KMS-11 (cell line): ENCODE data around the gene ACTL7B.

Experiments used
- H2AFZ ChIP-seq: fragments of 200-600 bp; sonication (generic); 2 replicates; pipeline ENCODE4 v1.6.1; 2016; ENCODE audit warnings: antibody characterized with exemption, mixed run types, low read depth
- H3K27ac ChIP-seq: fragments of 200-600 bp; sonication (generic); 2 replicates; pipeline ENCODE4 v1.6.1; 2016; ENCODE audit warnings: mild to moderate bottlenecking, mixed run types
- H3K27me3 ChIP-seq: fragments of 200-600 bp; sonication (generic); 2 replicates; pipeline ENCODE4 v1.6.1; 2017; ENCODE audit warnings: mild to moderate bottlenecking, low read depth, mixed run types, moderate library complexity; ENCODE audit not compliant: insufficient read depth
- H3K36me3 ChIP-seq: fragments of 200-600 bp; sonication (generic); 2 replicates; pipeline ENCODE4 v1.6.1; 2017; ENCODE audit warnings: mild to moderate bottlenecking, mixed run types; ENCODE audit not compliant: insufficient read depth
- H3K4me1 ChIP-seq: fragments of 200-600 bp; sonication (generic); 2 replicates; pipeline ENCODE4 v1.6.1; 2016; ENCODE audit warnings: mild to moderate bottlenecking, low read depth, mixed run types; ENCODE audit not compliant: poor library complexity, severe bottlenecking
- H3K4me2 ChIP-seq: fragments of 200-600 bp; sonication (generic); 2 replicates; pipeline ENCODE4 v1.7.0; 2016; ENCODE audit warnings: mild to moderate bottlenecking, mixed run types
- H3K4me3 ChIP-seq: fragments of 200-600 bp; sonication (generic); IDR thresholded peaks from 2 replicates; pipeline ENCODE4 v1.6.1; 2017; ENCODE audit warnings: low read depth, low read length, mixed read lengths; ENCODE audit not compliant: insufficient read depth
- H3K79me2 ChIP-seq: fragments of 200-600 bp; sonication (generic); 2 replicates; pipeline ENCODE4 v1.6.1; 2016; ENCODE audit warnings: low read depth, mixed run types; ENCODE audit not compliant: insufficient read depth
- H3K9ac ChIP-seq: fragments of 200-600 bp; sonication (generic); 2 replicates; pipeline ENCODE4 v1.6.1; 2016; ENCODE audit warnings: mild to moderate bottlenecking, mixed run types
- H4K20me1 ChIP-seq: fragments of 200-600 bp; sonication (generic); 2 replicates; pipeline ENCODE4 v1.6.1; 2016; ENCODE audit warnings: mild to moderate bottlenecking, mixed run types; ENCODE audit not compliant: insufficient read depth
- CTCF ChIP-seq: fragments of 200-600 bp; sonication (generic); conservative IDR thresholded peaks from 2 replicates; pipeline ENCODE4 v1.6.1; 2017; ENCODE audit warnings: low read depth, mild to moderate bottlenecking, antibody characterized with exemption, low read length, moderate library complexity, mixed read lengths

The ACTL7B gene

GRCh38 chr9:108845947-108846346, 9.8 kb downstream of the ACTL7B start:
- H3K79me2 ChIP-seq: no peaks in the 10 kb centered on the region
- H4K20me1 ChIP-seq: no peaks in the 10 kb centered on the region
- no peak overlapping the region for H3K4me3 ChIP-seq
- H3K27me3 ChIP-seq: no peaks in the 10 kb centered on the region
- H3K4me1 ChIP-seq: no peaks in the 10 kb centered on the region
- no peak for TF ChIP-seq CTCF
- no peak overlapping the region for H3K4me2 ChIP-seq
- no peak overlapping the region for H3K27ac ChIP-seq
- H3K9ac ChIP-seq: no peak overlapping the region
- H3K36me3 ChIP-seq: no peaks in the 10 kb centered on the region
- no peak overlapping the region for H2AFZ ChIP-seq

DNA sequence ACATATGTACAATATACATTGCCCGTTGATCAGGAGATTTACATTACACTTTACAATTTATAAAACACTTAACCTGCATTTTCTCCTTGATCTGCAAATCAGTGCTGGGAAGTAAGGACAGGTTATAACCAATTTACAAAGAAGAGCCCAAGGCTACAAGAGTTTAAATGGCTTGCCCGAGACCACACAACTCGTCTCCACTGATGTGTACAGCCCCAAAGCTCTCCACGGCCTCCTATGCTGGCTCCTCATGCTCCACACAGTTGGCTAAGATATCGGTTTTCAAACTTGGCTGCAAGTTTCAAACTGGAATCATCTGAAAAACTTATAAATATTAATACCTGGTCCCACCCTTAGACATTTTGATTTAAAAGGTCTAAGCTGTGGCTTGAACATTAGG, 10.3 kb downstream of the ACTL7B start:
- Histone ChIP-seq H3K79me2 (no peaks in the 10 kb centered on the region), H3K27me3 (no peaks in the 10 kb centered on the region), H3K4me1 (no peaks in the 10 kb centered on the region), H3K36me3 (no peaks in the 10 kb centered on the region), H3K9ac (no peak overlapping the region), H4K20me1 (no peaks in the 10 kb centered on the region), H3K4me3 (no peak overlapping the region), H3K4me2 (no peak overlapping the region), H2AFZ (no peak overlapping the region), H3K27ac (no peak overlapping the region)
- no peak for TF ChIP-seq CTCF

DNA sequence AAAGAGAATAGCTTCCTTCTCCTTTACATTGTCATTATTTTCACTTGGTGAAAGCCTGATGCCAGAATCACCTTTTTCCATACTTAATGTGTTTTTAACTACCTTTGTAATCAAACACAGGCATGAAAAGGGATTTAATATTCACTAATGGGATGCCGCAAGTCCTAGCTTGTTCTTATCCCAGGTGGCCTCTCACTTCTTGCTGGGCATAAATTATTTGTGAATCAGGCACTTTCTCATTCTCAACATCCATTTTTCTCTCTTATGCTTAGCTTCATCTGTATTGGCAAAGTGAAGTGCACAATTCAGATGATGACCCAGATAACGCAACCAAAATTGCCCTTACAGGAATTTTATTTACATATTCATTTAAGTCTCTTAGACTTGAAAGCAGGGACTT, 10.9 kb downstream of the ACTL7B start:
- no peak for TF ChIP-seq CTCF
- H3K79me2 ChIP-seq: no peaks in the 10 kb centered on the region
- H3K4me3 ChIP-seq: no peak overlapping the region
- H3K4me1 ChIP-seq: no peaks in the 10 kb centered on the region
- no peaks in the 10 kb centered on the region for H3K27me3 ChIP-seq
- H3K36me3 ChIP-seq: no peaks in the 10 kb centered on the region
- H3K4me2 ChIP-seq: no peak overlapping the region
- H4K20me1 ChIP-seq: no peaks in the 10 kb centered on the region
- no peak overlapping the region for H3K9ac ChIP-seq
- no peak overlapping the region for H3K27ac ChIP-seq
- no peak overlapping the region for H2AFZ ChIP-seq

GRCh38 chr9:108844391-108844790, 11.4 kb downstream of the ACTL7B start:
- Histone ChIP-seq H3K27me3 (no peaks in the 10 kb centered on the region), H3K4me1 (no peaks in the 10 kb centered on the region)

More at GRCh38 chr9:108844391-108844790, 11.4 kb downstream of the ACTL7B start:
- Histone ChIP-seq H4K20me1 (no peaks in the 10 kb centered on the region), H2AFZ (no peak overlapping the region), H3K79me2 (no peaks in the 10 kb centered on the region), H3K36me3 (no peaks in the 10 kb centered on the region), H3K9ac (no peak overlapping the region), H3K4me3 (no peak overlapping the region), H3K4me2 (no peak overlapping the region), H3K27ac (no peak overlapping the region)
- TF ChIP-seq CTCF: no peak
